Measurements from ENCODE around the gene ENO1.

DNA sequence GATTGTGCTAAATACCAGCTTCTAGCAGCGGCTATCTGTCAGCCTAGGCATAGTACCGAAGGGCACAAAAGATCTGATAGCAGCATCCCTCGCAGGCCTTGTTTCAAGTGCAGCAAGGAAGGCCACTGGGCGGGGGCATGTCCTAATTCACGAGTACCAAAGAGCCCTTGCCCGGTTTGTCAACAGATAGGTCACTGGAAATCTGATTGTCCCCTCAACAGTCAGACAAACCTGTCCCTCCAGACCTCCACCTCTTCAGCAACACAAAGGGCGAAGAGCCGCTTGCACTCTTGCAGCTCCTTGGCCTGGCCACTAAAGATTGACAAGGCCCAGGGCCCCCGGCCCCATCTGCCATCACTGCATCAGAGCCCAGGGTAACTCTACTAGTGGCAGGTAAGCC is 44.5 kb upstream of the ENO1 start:
- TF ChIP-seq POLR2AphosphoS5 (IDR thresholded peaks at IDR 0.05; ENCODE audit: borderline replicate concordance, low read depth, low read length) = no peak
- no peak for TF ChIP-seq EZH2 (IDR thresholded peaks at IDR 0.05)
